Measurements from ENCODE around the gene ARHGAP35.

DNA sequence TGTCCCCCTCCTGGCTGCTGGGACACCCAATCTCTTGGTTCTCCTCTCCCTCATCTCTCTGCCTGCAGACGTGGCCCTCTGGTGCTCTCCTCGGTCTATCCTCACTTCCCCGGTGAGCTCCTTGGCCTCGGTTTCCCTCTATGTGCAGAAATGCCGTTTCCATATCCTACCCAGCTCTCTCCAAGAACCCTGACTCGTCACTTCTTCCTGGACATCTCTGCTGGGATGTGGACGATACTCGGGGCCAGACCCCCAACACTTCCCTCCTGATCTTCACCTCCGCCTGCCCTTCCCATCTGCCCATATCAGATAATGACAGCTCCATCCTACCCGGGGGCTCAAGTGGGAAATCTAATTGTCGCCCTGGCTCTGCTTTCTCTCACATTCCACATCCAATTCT, 18.0 kb upstream of the ARHGAP35 start:
- TF ChIP-seq, protein P1, sequence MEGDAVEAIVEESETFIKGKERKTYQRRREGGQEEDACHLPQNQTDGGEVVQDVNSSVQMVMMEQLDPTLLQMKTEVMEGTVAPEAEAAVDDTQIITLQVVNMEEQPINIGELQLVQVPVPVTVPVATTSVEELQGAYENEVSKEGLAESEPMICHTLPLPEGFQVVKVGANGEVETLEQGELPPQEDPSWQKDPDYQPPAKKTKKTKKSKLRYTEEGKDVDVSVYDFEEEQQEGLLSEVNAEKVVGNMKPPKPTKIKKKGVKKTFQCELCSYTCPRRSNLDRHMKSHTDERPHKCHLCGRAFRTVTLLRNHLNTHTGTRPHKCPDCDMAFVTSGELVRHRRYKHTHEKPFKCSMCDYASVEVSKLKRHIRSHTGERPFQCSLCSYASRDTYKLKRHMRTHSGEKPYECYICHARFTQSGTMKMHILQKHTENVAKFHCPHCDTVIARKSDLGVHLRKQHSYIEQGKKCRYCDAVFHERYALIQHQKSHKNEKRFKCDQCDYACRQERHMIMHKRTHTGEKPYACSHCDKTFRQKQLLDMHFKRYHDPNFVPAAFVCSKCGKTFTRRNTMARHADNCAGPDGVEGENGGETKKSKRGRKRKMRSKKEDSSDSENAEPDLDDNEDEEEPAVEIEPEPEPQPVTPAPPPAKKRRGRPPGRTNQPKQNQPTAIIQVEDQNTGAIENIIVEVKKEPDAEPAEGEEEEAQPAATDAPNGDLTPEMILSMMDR (conservative IDR thresholded peaks at IDR 0.05; ENCODE audit: low read depth, low read length) = no peak
- TF ChIP-seq EZH2 (IDR thresholded peaks at IDR 0.05; ENCODE audit: low read length, unreplicated experiment) = no peak
